Suprapubic skin (tissue), 4 donors: ENCODE data around the gene PHLDA1.

ENCODE experiments used
- POLR2A ChIP-seq, 2 donors: fragments of 450-650 bp; IDR thresholded peaks; one replicate each; pipeline ENCODE4 v1.6.1; 2017; ENCODE audit warnings: antibody characterized with exemption in 2 of 2, mild to moderate bottlenecking in 2 of 2, moderate library complexity in 2 of 2
- POLR2AphosphoS5 ChIP-seq, 3 donors: sonication (generic); formaldehyde crosslinking; IDR thresholded peaks; one replicate each; pipeline ENCODE4 v1.6.1; 2017; ENCODE audit warnings: antibody characterized with exemption in 3 of 3
- TF ChIP-seq, protein P1 (sequence below), 2 donors: fragments of 200-600 bp in 1 of 2; fragments of 450-650 bp in 1 of 2; sonication (generic) in 1 of 2; IDR thresholded peaks; one replicate each; pipeline ENCODE4 v1.5.1; 2016 to 2019; ENCODE audit warnings: antibody characterized with exemption in 2 of 2, mild to moderate bottlenecking in 1 of 2, moderate library complexity in 1 of 2

DNA sequence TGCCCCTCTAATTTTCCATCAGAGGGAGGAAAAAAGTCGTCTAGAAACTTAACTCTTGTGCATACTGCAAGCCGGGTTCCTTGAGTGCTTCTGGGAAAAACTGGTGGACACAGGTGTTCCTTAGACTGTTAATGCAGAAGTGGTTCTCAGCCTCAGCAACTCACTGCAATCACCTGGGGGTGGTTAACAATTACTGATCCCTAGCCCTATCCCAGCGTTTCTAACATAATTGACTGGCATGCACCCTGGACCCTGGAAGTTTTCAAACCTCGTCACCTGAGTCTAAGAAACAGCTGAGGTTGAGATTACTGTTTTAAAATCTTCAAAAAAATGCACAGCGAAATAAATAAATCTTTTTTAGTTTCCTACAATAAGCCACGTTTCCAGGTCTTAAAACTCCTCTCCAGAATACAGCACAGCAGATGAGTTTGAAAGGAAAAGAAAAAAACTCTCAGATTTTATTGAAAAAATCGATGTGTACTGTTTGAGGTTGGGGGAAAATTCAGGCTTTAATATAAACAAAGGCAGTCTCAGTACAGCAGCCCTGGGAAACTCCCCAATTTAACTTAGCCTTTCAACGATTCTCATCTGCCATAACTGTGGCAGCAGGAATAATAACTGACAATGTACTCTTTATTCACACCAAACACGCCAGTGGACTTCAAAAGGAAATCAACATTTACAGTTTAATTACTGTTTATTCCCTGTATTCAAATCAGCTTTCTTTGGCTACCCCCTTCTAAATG, 45.4 kb downstream of the PHLDA1 start:
- TF ChIP-seq, protein P1, sequence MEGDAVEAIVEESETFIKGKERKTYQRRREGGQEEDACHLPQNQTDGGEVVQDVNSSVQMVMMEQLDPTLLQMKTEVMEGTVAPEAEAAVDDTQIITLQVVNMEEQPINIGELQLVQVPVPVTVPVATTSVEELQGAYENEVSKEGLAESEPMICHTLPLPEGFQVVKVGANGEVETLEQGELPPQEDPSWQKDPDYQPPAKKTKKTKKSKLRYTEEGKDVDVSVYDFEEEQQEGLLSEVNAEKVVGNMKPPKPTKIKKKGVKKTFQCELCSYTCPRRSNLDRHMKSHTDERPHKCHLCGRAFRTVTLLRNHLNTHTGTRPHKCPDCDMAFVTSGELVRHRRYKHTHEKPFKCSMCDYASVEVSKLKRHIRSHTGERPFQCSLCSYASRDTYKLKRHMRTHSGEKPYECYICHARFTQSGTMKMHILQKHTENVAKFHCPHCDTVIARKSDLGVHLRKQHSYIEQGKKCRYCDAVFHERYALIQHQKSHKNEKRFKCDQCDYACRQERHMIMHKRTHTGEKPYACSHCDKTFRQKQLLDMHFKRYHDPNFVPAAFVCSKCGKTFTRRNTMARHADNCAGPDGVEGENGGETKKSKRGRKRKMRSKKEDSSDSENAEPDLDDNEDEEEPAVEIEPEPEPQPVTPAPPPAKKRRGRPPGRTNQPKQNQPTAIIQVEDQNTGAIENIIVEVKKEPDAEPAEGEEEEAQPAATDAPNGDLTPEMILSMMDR (IDR thresholded peaks at IDR 0.05): no peak
- no peak for TF ChIP-seq POLR2A (IDR thresholded peaks at IDR 0.05)
- no peak for TF ChIP-seq POLR2AphosphoS5 (IDR thresholded peaks at IDR 0.05)
